Heart left ventricle (tissue), 16 donors: ENCODE measurements around the gene PCDHA6. TPM values are rescaled to one million over a fixed set of nuclear protein-coding genes. Genes with fewer than 3 reads are reported as not detected.
A peak's percentile ranks its signal among the peaks of the same experiment; 100 is the strongest.
"Not testable (repeated sequence)": the region's sequence is repeated elsewhere in the genome, so short reads cannot be mapped to it uniquely, and the experiment has no call there.

Experiments
- ATAC-seq, 4 donors: fragments of 200-7000 bp; cut with Tn5 transposase; one replicate each; pipeline ENCODE4 v1.9.1; 2020 to 2022; ENCODE audit warnings: moderate library complexity in 4 of 4, mild to moderate bottlenecking in 3 of 4, moderate number of reproducible peaks in 1 of 4
- DNase-seq, 5 donors: peaks; one replicate each; pipeline ENCODE4 v3.0.0-alpha.2; 2020
- H3K27ac ChIP-seq, 12 donors: fragments of 200-600 bp; sonication (generic) in 4 of 12; one replicate each; pipeline versions ENCODE4 v1.5.0 to v1.8.0; 2016 to 2022; ENCODE audit warnings: mild to moderate bottlenecking in 2 of 12
- H3K27me3 ChIP-seq, 9 donors: fragments of 200-600 bp; sonication (generic) in 2 of 9; one replicate each; pipeline versions ENCODE4 v1.5.1 to v1.8.0; 2016 to 2022; ENCODE audit warnings: mild to moderate bottlenecking in 3 of 9
- H3K36me3 ChIP-seq, 9 donors: fragments of 200-600 bp; sonication (generic) in 2 of 9; one replicate each; pipeline versions ENCODE4 v1.5.0 to v1.8.0; 2018 to 2022; ENCODE audit warnings: mild to moderate bottlenecking in 2 of 9
- H3K4me1 ChIP-seq, 12 donors: fragments of 200-600 bp; sonication (generic) in 4 of 12; one replicate each; pipeline versions ENCODE4 v1.5.0 to v1.8.0; 2016 to 2022; ENCODE audit warnings: mild to moderate bottlenecking in 3 of 12
- H3K4me3 ChIP-seq, 12 donors: fragments of 200-600 bp; sonication (generic) in 4 of 12; one replicate each; pipeline versions ENCODE4 v1.5.0 to v1.8.0; 2017 to 2022; ENCODE audit warnings: mild to moderate bottlenecking in 9 of 12, moderate library complexity in 4 of 12
- H3K9me3 ChIP-seq, 12 donors: fragments of 200-600 bp; sonication (generic) in 4 of 12; one replicate each; pipeline versions ENCODE4 v1.5.0 to v1.8.0; 2016 to 2022; ENCODE audit warnings: mild to moderate bottlenecking in 1 of 12
- POLR2A ChIP-seq, 2 donors: fragments of 450-650 bp; IDR thresholded peaks; one replicate each; pipeline ENCODE4 v1.6.1; 2017; ENCODE audit warnings: antibody characterized with exemption in 2 of 2, mild to moderate bottlenecking in 2 of 2, moderate library complexity in 2 of 2
- WGBS, 4 donors: extraction: QIAGEN DNeasy Blood & Tissue Kit in 2 of 4; methylation state at CpG; one replicate each; pipeline versions ENCODE4 v1.1.5 to v1.1.7; 2013 to 2018; 5-methylcytosine and 5-hydroxymethylcytosine counted together
- intact Hi-C, 10 donors: fragments of 100-400 bp; cut with DNase I; formaldehyde crosslinking; loops; one replicate each; pipeline versions ENCODE4 v1.11.1 to v1.14.2; 2022
- polyA plus RNA-seq, 2 donors: library from polyadenylated mRNA; stranded (reverse); fragments of 200-250 nt; gene quantifications; one replicate each; pipeline ENCODE4 v1.2.3, GENCODE V29; 2013
- total RNA-seq, 9 donors: library from RNA; depleted of rRNA in 2 of 9; stranded (reverse); fragments of >200 nt in 2 of 9; fragmentation: NEBNext Ultra II Directional in 3 of 9; extraction: Animal tissue kit (Norgen Biotek cat#: 25700) in 3 of 9; gene quantifications; one replicate each; pipeline versions ENCODE4 v1.1.0 to v1.2.4, GENCODE V29; 2016 to 2023
- TF ChIP-seq, protein P1 (sequence below), 12 donors: fragments of 200-600 bp; sonication (generic) in 4 of 12; IDR thresholded peaks; one replicate each; pipeline versions ENCODE4 v1.5.0 to v1.8.0; 2018 to 2022; ENCODE audit warnings: antibody characterized with exemption in 12 of 12, mild to moderate bottlenecking in 5 of 12
- donor health status: ischemic (EF 13 %, LVEDD 7.1; RV severe dilation, severe dysfunction).
- donor health status: healthy with polysubstance abuse.
- donor health status: DM: no; HTN: yes; CAD: no.
- donor health status: DM: no; HTN: no; CAD: no.
- donor health status: ischemic (EF 25% LVEDD 6.9; RV normal size, moderate dysfunction).
- donor health status: ischemic (EF 25% LVEDD 5.7; RV mildly dilated, moderate dysfunction).
- donor health status: healthy.
- donor health status: DM: yes; HTN: yes; CAD: no.
- donor health status: ischemic (EF 35%, LVEDD 5.7; RV mildly dilated, moderate dysfunction).
- donor health status: nonischemic (EF 11% LVEDD 7.7; RV severe dilation, severe dysfunction).
- donor health status: DM: yes; HTN: yes; CAD: no.
- donor health status: PGD.
- donor health status: ischemic (EF 29% LVEDD 5.4; RV normal size, mild dysfunction).
- donor health status: nonischemic (EF 23%, LVEDD 6.1; RV moderate dilation, normal function).

The PCDHA6 gene
- total and polyA plus RNA-seq, 11 donors = 0.10 to 0.36 (median 0.29) TPM; not detected in 5

DNA sequence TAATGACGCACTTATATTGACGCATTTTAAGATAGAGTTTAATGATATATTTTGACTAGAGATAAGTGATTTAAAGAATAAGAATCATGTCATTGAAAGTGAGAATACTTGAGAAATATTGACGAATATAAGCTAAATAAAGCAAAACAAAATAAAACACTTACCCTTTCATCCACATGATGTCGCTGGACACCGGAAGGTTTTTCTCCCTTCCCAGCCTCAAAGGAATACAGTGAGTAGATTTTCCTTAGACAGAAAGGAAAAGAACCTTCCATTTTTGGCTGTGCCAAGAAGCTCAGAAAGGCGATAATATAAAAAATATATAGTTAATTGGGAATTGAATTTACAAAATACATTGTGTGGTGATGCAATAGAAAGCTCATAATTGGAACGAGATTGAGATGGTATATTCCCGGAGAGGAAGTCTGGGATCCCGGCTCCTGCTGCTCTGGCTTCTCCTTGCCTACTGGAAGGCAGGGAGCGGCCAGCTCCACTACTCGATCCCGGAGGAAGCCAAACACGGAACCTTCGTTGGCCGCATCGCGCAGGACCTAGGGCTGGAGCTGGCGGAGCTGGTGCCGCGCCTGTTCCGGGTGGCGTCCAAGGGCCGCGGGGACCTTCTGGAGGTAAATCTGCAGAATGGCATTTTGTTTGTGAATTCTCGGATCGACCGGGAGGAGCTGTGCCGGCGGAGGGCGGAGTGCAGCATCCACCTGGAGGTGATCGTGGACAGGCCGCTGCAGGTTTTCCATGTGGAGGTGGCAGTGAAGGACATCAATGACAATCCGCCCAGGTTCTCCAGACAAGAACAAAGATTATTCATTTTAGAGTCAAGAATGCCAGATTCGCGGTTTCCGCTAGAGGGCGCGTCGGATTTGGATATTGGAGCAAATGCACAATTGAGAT, 6.1 kb upstream of the PCDHA6 start, which contains the start of gene PCDHA5:
Gene PCDHA5, plus strand, starts transcription at position 239 of the 906 bp plus-strand sequence.
- intact Hi-C loops = no loop called here
- no peak for ATAC-seq
- no peak within 1 kb of the TSS for H3K27ac ChIP-seq
- H3K36me3 ChIP-seq = no peaks in the 10 kb centered on the region
- peaks cover 0 to 59% (median 6%) of the 10 kb centered on the region in 9 donors for H3K27me3 ChIP-seq
- 23 to 33% (median 29%) methylated on average over 39 of the region's 39 CpGs for WGBS, 4 donors
- H3K4me3 ChIP-seq = peak within 1 kb of the TSS in 3 of 12 donors; percentile 22 to 29 (median 28)
- DNase-seq = no peak
- H3K4me1 ChIP-seq = no peaks in the 10 kb centered on the region
- no peak for TF ChIP-seq POLR2A (IDR thresholded peaks at IDR 0.05)
- TF ChIP-seq, protein P1, sequence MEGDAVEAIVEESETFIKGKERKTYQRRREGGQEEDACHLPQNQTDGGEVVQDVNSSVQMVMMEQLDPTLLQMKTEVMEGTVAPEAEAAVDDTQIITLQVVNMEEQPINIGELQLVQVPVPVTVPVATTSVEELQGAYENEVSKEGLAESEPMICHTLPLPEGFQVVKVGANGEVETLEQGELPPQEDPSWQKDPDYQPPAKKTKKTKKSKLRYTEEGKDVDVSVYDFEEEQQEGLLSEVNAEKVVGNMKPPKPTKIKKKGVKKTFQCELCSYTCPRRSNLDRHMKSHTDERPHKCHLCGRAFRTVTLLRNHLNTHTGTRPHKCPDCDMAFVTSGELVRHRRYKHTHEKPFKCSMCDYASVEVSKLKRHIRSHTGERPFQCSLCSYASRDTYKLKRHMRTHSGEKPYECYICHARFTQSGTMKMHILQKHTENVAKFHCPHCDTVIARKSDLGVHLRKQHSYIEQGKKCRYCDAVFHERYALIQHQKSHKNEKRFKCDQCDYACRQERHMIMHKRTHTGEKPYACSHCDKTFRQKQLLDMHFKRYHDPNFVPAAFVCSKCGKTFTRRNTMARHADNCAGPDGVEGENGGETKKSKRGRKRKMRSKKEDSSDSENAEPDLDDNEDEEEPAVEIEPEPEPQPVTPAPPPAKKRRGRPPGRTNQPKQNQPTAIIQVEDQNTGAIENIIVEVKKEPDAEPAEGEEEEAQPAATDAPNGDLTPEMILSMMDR (IDR thresholded peaks at IDR 0.05) = peak in 11 of 12 donors; percentile 14 to 51 (median 25)
- peaks cover 0 to 36% (median 13%) of the 10 kb centered on the region in 12 donors for H3K9me3 ChIP-seq

DNA sequence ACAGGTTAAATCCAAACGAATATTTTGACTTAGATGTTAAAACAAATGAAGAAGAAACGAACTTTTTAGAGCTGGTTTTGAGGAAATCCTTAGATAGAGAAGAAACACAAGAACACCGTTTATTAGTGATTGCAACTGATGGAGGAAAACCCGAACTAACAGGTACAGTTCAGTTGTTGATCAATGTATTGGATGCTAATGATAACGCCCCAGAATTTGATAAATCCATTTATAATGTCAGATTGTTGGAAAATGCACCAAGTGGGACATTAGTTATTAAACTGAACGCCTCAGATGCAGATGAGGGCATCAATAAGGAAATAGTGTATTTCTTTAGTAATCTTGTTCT, 5.5 kb upstream of the PCDHA6 start:
- WGBS, 4 donors = 22 to 26% (median 24%) methylated on average over 6 of the region's 6 CpGs
- intact Hi-C loops = no loop called here
- TF ChIP-seq, protein P1 (IDR thresholded peaks at IDR 0.05) = no peak
- no peak for TF ChIP-seq POLR2A (IDR thresholded peaks at IDR 0.05)
- Histone ChIP-seq H3K4me1 (no peaks in the 10 kb centered on the region), H3K27ac (no peak overlapping the region), H3K36me3 (no peaks in the 10 kb centered on the region), H3K27me3 (peaks cover 0 to 66% (median 12%) of the 10 kb centered on the region in 9 donors), H3K9me3 (peaks cover 0 to 30% (median 9%) of the 10 kb centered on the region in 12 donors), H3K4me3 (no peak overlapping the region)
- DNase-seq (no peak), ATAC-seq (no peak)

DNA sequence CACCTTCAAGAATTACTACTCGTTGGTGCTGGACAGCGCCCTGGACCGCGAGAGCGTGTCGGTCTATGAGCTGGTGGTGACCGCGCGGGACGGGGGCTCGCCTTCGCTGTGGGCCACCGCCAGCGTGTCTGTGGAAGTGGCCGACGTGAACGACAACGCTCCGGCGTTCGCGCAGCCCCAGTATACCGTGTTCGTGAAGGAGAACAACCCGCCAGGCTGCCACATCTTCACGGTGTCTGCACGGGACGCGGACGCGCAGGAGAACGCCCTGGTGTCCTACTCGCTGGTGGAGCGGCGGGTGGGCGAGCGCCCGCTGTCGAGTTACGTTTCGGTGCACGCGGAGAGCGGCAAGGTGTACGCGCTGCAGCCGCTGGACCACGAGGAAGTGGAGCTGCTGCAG, 4.8 kb upstream of the PCDHA6 start:
- H3K4me3 ChIP-seq, H3K36me3 ChIP-seq, ATAC-seq, H3K4me1 ChIP-seq, H3K27ac ChIP-seq, intact Hi-C loops: not testable (repeated sequence)
- peak in 1 of 5 donors; percentile 21 for DNase-seq
- WGBS, 4 donors = 40 to 57% (median 51%) methylated on average over 14 to 48 of the region's 48 CpGs
- H3K9me3 ChIP-seq = peaks cover 0 to 36% (median 11%) of the 10 kb centered on the region in 12 donors
- peaks cover 0 to 72% (median 14%) of the 10 kb centered on the region in 9 donors for H3K27me3 ChIP-seq

DNA sequence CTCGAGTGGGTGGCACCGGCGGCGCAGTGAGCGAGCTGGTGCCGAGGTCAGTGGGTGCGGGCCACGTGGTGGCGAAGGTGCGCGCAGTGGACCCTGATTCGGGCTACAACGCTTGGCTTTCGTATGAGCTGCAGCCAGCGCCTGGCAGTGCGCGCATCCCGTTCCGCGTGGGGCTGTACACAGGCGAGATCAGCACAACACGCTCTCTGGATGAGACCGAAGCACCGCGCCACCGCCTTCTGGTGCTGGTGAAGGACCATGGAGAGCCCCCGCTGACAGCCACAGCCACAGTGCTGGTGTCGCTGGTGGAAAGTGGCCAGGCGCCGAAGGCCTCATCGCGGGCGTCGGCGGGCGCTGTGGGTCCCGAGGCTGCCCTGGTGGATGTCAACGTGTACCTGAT, 4.3 kb upstream of the PCDHA6 start:
- TF ChIP-seq POLR2A (IDR thresholded peaks at IDR 0.05) = no peak
- TF ChIP-seq, protein P1 (IDR thresholded peaks at IDR 0.05) = no peak
- 47 to 55% (median 51%) methylated on average over 4 to 38 of the region's 38 CpGs for WGBS, 4 donors
- H3K4me1 ChIP-seq = no peaks in the 10 kb centered on the region
- H3K27me3 ChIP-seq = peaks cover 0 to 77% (median 14%) of the 10 kb centered on the region in 9 donors
- DNase-seq (no peak), ATAC-seq (no peak)
- peaks cover 0 to 39% (median 13%) of the 10 kb centered on the region in 12 donors for H3K9me3 ChIP-seq
- intact Hi-C loops = no loop called here
- H3K27ac ChIP-seq = no peak overlapping the region
- no peak overlapping the region for H3K4me3 ChIP-seq
- H3K36me3 ChIP-seq = no peaks in the 10 kb centered on the region
